GM19455 (cell line): ENCODE measurements around the gene SDK1.
"Not testable (repeated sequence)": the region's sequence is repeated elsewhere in the genome, so short reads cannot be mapped to it uniquely, and the experiment has no call there.

Source experiments
- ATAC-seq: cut with Tn5 transposase; IDR thresholded peaks from one replicate; pipeline ENCODE4 v1.9.1; 2021; ENCODE audit not compliant: unreplicated experiment

The SDK1 gene

GRCh38 chr7:4272141-4272540 is 971.1 kb downstream of the SDK1 start:
- no peak for ATAC-seq

DNA sequence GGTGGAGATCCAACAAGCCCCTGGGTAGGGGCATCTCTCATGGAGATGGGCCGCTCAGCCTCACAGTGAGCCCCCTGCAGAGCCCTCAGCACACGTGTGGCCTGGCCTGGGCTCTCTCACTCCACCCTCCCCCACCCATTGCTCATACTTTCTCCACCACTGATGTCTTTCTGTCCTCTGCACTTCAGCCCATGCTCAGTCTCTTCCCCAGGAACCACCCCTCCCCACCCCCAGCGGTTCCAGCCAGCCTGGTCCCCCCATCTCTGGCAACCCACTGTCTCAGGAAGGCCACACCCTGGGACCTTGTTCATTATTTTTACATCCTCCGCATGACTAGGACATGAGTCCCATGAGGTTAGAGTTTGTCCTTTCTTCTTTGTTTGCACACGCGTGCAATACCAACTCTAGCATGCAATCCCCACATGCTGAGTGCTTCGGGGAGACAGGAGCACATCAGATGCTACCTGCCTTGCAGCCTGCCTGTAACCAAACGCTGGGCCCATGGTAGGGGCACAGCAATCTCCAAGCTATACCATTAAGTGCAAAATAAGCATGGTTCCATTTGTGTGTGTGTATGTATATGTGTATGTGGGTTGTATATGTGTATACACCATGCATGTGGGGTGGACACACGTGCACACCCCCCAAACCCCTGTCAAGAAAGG is 972.6 kb downstream of the SDK1 start:
- ATAC-seq = no peak

- ATAC-seq = no peak
These were observed 973.2 kb downstream of the SDK1 start for GRCh38 chr7:4274286-4274685.

- no peak for ATAC-seq
These were observed 976.9 kb downstream of the SDK1 start for GRCh38 chr7:4277936-4278335.

GRCh38 chr7:4279216-4279615 is 978.2 kb downstream of the SDK1 start:
- no peak for ATAC-seq

DNA sequence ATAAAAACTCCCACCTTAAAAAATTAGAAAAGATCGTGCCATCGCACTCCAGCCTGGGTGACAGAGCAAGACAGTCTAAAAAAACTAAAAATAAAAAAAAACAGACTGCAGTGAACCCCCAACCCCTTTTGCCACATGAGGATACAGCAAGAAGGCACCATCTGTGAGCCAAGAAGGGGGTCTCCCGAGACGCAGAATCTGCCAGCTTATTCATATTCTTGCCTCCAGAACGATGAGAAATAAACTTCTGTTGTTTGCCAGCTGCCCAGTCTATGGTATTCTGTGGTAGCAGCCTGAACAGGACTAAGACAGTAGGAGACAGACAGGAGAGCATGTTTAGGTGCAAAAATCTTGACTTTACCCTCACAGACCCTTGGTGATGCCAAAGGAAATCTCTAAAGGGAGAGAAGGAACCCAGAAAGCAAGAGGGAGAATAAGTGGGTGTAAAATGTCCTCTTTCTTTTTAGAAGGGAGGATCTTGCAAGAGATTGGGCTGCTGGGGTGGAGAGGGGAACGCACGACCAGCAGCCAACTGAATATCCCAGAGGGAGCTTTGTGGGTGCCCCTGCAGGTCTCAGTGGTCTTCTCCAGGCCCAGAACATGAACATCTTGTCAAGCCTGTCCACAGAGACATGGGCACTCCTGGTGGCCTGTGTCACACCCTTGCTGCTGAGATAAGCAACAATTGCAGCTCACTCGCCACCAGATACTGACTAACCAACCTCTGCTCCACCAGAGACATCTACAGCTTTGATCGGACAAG is 980.4 kb downstream of the SDK1 start:
- no peak for ATAC-seq

GRCh38 chr7:4282434-4283223 is 981.6 kb downstream of the SDK1 start:
- no peak for ATAC-seq

DNA sequence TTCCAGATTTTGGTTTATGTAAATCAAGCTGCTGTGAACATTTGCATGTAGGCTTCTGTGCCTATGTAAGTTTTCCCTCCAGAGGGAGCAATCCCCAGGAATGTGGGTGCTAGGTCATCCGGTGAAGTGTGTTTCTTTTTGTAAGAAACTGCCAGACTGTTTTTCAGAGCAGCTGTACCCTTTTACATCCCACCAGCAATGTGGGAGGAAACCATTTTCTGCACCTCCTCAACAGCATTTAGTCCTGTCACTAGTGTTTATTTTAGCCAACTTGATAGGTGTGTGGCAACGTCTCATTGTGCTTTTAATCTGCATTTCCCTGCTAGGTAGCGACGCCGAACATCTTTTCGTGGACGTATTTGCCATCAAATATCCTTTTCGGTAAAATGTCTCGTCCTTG is 985.3 kb downstream of the SDK1 start:
- no peak for ATAC-seq

DNA sequence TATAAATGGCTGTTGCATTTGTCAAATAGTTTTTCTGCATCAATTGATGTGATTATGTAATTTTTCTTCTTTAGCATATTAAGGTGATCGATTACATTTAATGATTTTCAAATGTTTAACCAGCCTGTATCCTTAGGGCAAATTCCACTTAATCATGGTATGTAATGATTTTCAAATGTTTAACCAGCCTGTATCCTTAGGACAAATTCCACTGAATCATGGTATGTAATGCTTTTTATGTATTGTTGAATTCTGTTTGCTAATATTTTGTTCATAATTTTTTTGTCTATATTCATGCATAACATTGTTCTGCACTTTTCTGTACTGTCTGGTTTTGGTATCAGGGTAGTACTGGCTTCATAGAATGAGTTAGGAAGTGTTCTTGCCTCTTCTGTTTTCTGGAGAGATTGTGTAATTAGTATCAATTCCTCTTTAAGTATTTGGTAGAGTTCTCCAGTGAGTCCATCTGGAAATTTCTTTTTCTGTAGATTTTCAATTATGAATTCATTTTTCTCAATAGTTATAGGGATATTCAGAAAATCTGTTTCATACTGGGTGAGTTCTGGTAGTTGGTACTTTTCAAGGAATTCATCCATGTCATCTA is 987.8 kb downstream of the SDK1 start:
- ATAC-seq = no peak

DNA sequence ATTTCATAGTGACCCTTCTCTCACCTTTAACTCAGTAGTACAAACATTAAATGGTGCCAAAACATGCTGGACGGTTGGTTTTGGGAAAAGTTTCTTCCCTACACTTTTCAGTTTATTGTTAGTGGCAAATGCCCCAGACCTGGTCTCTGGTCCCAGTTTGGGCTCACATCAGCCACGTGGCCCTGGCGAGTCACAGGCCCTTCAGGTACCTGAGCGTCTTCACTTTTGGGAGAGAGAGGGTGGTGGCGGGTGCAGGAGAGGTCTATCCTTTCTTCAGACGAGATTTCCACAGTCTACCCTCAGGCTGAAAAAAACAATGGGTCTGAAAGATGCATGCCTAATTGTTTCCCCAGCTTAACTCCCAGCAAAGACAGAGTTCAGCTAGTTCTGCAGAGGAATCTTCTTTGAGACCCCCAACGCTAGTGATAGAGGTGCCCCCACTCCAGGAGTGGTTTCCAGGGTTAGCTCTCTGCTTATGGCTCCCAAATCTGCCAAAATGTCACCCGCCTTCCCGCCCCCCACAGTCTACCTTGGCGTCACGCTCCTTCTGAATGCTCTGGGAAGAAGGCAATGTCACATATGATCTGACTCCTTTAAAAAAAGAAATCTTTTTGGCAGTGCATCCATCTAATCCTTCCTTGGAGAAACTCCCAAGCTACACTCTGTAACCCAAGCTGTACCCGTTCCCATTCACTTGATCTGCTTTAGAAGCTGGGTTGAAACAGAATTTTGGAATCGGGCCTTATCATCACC is 996.3 kb downstream of the SDK1 start:
- no peak for ATAC-seq

DNA sequence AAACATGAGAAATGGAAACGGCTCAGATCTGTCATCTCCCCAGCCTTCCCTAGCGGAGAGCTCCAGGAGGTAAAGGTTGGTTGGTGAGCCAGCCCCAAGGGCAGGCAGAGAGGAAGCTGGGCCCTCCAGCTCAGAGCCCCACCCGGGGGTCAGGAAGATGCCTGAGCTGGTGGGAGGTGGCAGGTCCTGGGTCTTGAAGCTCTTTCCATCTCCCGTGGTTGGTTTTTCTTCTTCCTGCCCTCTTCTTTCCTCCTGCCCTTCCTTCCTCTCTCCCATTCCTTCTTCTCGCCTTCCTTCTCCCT is 996.8 kb downstream of the SDK1 start:
- ATAC-seq = no peak

- ATAC-seq = no peak
These were observed 998.4 kb downstream of the SDK1 start for GRCh38 chr7:4299431-4299830.

DNA sequence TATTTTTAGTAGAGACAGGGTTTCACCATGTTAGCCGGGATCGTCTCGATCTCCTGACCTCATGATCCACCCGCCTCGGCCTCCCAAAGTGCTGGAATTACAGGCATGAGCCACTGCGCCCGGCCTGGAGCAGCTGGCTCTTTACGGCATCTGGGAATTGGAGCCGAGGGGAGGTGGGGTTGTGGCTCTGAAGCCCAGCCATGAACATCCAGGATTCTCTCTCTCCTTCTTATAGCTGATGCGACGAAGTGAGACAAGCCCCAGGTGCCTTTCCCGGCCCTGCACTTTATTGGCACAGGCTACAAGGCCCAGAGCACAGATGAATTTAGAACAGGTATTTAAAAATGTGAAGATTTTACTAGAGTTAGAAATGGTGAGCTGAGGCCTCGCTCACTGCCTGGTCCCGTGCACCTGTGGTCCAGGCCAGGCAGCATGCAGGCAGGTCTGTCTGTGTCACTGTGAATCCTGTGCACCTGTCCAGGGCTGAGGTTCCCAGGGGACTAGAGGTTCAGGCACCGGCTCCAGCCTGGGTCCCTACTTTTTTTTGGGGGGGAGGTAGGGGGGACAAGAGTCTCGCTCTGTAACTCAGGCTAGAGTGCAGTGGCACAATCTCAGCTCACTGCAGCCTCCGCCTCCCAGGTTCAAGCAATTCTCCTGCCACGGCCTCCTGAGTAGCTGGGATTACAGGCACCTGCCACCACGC is 1001.3 kb downstream of the SDK1 start:
- ATAC-seq = no peak

DNA sequence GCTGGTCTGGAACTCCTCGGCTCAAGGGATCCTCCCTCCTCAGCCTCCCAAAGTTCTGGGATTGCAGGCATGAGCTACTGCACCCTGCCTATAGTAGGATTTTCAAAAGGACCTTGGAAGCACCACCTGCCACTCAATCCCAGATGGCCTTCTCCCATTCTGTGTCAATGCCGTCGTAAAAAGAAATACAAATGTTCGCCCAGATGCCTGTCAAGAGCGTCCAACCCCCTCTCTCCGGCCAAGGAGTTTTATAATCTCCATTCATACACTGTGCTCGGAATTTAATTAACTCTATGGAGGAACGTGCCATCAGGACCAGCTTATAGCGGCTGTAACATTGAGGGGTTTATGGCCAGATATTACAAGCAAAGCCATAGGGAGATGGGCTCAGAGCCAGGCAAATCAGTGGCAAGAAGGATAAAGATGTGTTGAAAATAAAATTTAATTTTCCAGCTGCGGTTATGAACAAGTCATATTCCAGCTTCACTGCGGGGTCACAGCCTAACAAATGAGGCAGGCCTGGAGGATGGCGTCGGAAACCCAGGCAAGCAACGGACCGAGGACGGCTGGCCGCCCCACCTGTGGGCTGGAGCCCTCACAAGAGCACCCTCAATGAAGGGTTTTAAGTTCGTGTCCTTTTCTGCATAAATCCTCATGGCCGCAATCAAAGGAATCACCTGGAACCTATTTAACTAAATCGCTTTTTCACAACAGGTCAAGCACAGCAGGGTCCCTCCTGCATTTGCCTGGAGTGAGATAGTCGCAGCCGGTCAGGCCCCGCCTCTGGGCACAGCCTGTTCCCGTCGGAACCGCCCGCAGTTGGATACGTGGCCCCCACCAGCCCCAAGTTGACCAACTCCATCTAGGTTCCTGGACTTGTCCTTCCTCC is 1006.5 kb downstream of the SDK1 start:
- ATAC-seq = no peak

DNA sequence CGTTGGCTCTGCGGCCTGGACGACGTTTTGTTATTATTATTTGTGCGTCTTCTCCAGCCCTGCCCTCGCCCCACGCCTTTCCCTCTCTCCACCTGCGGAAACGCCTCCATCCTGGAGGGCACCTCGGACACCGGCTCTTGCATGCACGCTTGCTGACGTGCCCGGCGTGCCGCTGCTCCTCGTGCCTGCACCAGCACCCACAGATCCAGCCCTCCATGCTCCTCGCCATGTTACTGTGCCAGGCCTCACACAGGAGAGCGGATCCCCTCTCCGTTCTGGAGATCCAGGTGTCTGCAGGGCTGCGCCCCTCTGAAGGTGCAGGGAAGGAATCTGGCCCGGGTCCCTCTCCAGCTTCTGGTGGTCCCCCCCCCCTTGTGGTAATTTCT is 1007.1 kb downstream of the SDK1 start:
- ATAC-seq = no peak

GRCh38 chr7:4313911-4314310 is 1012.9 kb downstream of the SDK1 start:
- ATAC-seq = not testable (repeated sequence)

DNA sequence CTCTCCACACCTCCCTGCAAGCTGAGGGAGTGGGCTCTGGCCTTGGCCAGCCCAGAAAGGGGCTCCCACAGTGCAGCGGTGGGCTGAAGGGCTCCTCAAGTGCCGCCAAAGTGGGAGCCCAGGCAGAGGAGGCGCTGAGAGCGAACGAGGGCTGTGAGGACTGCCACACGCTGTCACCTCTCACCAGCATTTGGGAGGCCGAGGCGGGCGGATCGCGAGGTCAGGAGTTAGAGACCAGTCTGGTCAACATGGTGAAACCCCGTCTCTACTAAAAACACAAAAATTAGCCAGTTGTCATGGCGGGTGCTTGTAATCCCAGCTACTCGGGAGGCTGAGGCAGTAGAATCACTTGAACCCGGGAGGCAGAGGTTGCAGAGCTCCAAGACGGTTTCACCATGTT is 1013.3 kb downstream of the SDK1 start:
- ATAC-seq = not testable (repeated sequence)
